ENCODE data around the gene MXD1.
"Not testable (repeated sequence)": the region's sequence is repeated elsewhere in the genome, so short reads cannot be mapped to it uniquely, and the experiment has no call there.

Gene MXD1

DNA sequence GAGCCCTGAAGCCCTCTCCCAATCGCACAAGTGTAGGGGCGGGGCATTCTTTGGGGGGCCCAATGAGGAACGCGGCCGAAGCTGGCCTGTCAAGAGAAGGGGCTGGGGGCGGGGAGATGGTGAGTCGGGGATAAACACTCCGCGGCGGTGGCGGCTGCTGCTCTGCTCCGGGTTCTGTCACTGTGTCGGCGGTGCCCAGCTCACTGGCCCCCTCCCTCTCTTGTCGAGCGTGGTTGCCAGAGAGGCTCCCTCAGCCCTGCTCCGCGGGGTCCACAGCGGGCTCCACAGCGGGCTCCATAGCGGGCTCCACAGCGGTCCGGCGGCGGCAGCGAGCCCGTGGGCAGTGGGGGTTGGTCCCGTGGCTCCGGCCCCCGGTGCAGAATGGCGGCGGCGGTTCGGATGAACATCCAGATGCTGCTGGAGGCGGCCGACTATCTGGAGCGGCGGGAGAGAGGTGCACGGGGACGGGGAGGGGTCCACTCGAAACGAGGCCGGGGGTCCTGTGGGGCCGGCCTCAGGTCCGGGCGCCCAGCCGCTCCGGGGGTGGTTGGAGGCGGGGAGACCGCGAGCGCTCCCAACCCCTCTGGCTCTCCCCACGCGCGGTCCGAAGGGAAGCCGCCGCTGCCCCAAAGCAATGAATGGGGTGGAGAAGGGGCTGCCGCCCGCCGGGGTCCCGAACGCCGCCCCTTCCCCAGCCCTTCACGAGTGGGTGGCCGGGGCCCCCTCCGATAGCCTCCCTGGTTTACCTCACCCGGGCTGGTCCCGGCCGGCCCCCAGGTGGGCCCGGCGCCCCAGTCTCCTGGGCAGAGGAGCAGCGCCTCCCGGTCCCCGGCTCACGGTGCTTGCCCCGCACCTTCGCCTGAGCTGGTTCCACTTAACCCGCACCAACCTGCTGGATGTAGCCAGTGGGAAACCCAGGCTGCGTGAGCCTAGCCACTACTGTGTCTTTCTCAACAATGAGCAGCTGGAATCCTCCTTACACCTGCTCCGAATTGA is at the start of gene MXD1:
MXD1 (plus strand) TSS at position 160 of the 996 bp plus-strand sequence; CDS start at position 382, 222 bp downstream.
- DNase-seq (ENCODE audit: low read depth), result no peak

GRCh38 chr2:69888451-69888850 is 26.5 kb upstream of the MXD1 start:
- DNase-seq (ENCODE audit: low read depth), result no peak

- no peak for DNase-seq (ENCODE audit: low read depth)
Observed at GRCh38 chr2:69889302-69889701, 25.6 kb upstream of the MXD1 start.

DNA sequence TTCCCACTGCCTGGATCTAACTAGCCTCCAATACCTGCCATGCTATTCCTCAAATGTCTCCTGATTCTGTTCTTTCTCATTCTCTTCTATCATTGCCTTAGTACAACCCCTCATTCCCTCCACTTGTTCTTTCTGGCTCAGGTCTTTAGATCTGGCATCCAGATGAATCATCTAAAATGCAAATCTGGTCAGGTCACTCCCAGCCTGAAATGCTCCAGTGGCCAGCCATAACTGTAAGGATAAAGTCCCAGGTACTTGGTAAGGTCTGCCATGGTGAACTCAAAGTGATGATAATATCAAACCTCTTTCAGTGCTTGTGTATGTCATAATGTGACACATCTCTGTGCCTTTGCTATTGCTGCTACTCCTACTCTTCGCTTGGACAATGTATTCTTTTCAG is 24.0 kb upstream of the MXD1 start:
- no peak for DNase-seq (ENCODE audit: low read depth)

- DNase-seq (ENCODE audit: low read depth), result not testable (repeated sequence)
Observed at GRCh38 chr2:69892838-69893424, 22.0 kb upstream of the MXD1 start.

GRCh38 chr2:69893684-69894551 is 21.0 kb upstream of the MXD1 start, which contains the start of gene SNRNP27:
Gene SNRNP27 (plus strand): TSS chr2:69893956. CDS start chr2:69893985, 29 bp downstream.
- DNase-seq (ENCODE audit: low read depth), result peak; percentile 71

- DNase-seq (ENCODE audit: low read depth), result not testable (repeated sequence)
Observed at GRCh38 chr2:69894737-69895136, 20.2 kb upstream of the MXD1 start.

DNA sequence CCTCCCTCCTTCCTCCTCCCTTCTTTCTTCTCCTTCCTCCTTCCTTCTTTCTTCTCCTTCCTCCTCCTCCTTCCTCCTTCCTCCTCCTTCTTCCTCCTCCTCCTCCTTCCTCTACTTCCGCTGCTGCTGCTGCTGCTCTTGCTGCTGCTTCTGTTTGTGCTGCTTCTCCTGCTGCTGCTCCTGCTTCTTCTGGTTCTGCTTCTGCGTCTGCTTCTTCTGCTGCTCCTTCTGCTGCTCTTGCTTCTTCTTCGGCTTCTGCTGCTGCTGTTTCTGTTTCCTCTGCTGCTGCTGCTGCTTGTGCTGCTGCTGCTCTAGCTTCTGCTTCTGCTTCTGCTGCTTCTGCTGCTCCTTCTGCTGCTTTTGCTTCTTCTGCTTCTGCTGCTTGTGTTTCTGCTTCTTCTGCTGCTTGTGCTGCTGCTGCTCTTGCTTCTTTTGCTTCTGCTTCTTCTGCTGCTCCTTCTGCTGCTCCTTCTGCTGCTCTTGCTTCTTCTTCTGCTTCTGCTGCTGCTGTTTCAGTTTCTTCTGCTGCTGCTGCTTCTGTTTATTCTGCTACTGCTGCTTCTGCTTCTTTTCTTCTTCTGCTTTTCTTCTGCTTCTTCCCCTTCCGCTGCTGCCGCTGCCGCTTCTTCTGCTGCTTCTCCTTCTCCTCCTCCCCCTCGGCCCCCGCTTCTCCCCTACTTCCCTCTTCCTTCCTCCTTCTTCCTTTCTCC is 12.5 kb upstream of the MXD1 start:
- DNase-seq (ENCODE audit: low read depth), result no peak

DNA sequence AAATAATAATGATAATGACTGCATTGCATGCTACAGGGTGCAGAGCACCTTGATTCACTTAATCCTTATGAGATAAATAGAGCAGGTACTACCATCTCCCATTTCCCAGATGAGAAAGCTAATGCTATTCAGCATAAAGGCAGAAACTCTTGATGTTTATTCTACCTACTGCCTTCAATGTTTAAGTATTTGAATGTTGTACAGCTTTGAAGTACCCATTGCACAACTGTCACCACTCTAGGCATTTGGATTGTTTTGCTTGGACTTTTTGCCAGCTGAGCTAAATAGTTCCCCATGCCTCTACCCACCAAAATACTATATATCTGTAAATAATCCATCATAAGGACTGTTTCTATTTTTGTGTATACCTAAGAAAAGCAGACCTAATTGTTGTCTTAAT is 7.7 kb upstream of the MXD1 start:
- no peak for DNase-seq (ENCODE audit: low read depth)

GRCh38 chr2:69911985-69912563 is 2.8 kb upstream of the MXD1 start:
- no peak for DNase-seq (ENCODE audit: low read depth)

DNA sequence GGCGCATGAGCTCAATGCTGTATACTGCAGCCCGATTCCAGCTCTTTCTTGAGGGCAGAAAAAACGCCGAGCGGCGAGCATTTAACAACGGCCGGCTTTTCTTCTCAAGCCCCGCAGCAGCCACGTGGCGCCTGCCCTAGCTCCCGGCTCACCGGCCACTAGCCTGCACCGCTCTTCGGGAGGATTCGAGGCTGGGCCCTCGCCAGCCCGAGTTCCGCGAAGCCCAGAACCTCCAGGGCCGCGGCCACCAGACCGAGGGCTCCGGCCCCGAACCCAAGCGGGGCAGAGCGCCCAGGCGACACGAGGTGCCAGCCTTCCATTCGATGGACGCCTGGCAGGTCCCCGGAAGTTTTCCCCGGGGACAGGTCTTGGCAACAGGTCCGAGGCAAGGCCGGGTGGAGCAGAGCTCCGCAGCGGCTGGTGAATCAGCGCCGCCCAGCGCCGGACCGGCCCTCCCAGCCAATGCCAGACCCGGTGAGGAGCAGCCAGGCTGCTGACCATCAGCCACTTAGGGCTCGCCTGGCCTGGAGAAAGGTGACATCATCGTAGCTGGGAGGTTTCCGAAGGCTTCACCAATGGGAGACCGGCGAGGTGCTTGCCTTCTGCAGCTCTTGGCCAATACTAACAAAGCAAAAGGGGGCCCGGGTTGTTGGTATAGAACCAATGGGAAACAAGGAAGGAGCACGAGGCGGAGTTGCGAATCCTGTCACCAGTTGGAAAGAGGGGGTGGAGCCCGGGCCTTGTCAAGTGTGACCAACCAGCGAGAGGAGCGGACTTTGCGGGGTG is 552 bp upstream of the MXD1 start:
- peak; percentile 99 for DNase-seq (ENCODE audit: low read depth)

GRCh38 chr2:69916106-69916505 is 1.2 kb downstream of the MXD1 start:
- DNase-seq (ENCODE audit: low read depth), result no peak

GRCh38 chr2:69917852-69918251 is 2.9 kb downstream of the MXD1 start:
- no peak for DNase-seq (ENCODE audit: low read depth)

GRCh38 chr2:69918401-69918800 is 3.5 kb downstream of the MXD1 start:
- no peak for DNase-seq (ENCODE audit: low read depth)

DNA sequence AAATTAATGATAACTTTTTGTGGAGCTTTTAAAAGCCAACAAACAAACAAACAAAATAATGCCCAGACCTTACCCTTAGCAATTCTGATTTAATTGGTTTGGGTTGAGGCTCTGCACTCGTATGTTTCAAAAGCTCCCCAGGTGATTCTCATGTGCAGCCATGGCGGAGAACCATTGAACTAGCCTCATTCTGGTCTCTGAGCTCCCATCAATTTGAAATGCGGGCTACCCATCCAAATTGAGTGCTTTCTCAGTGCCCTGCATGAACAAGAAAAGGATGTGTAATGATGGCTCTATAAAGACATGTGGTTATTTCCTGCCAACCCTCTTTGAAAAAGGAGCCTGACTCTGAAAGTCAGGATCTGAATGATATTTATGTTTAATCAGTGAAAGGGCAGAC is 8.2 kb downstream of the MXD1 start:
- no peak for DNase-seq (ENCODE audit: low read depth)

DNA sequence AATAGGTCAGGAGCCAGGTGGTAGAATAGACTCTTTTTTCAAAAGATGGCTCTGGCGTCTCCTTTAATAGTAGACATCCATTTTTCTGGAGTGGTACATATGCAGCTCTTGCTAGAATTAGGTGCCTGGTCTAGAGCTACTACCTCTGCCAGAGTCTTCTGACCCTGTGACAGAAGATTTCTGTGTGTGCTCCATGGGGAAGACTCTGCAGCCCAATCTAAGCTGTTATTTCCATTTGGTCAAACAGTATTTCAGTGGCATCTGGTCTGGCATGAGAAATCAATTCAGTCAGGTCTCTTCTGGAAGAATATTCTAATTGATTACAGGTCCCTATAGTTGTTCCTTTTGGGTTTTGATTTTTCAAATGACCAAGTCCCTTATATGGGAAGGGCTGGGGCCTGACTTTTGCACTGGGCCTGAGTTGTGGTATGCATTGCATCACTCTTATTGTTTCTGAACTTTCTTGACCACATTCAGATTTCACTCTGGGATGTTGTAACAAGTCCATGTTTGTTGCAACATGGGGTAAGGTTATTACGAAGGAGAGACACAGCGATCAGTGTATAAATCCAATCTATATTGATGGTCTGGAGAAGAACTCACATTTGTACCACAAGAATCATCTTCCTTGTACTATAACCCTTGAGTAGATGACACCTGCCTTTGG is 12.1 kb downstream of the MXD1 start:
- DNase-seq (ENCODE audit: low read depth), result no peak

GRCh38 chr2:69931832-69932595 is 17.1 kb downstream of the MXD1 start:
- DNase-seq (ENCODE audit: low read depth), result no peak

DNA sequence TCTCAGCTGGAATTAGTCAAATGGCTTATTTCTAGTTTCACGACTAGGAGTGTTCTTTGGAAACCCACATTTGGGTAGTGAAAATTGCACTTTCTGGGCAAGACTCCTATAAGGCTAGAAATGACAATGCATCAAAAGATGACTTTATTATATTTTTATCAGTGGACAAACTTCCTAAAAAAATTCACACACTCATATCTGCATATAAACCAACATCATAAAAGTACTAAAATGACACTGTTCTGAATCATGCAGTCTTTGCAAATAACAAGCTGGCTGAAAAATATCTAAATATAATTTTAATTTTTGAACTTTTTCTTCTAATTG is 17.6 kb downstream of the MXD1 start:
- no peak for DNase-seq (ENCODE audit: low read depth)

DNA sequence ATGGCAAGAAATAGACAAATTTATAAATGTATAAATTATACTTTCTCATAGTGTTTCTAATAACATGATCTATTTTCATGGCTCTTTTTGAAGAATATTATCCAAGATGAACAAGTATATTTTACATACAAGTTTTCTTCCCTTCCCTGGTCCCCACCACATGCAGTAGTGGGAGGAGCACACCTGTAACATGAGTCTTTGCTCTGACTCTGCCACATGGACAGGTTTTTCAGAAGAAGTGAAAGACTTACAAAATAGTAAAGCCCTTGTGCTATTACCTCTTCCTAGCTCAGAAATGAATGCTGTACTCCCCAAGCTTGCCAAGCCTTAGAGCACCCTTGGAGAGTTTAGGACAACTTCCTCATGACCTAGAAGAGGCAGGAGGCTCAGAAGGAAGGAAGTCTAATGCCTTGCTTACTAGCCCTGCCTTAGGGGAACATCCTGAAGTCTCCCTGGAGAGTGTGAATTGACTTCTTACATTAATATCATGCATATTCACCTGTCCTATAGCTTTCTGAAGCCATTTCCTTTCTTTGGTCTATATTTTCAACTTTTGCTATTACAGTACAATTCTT is 18.4 kb downstream of the MXD1 start:
- DNase-seq (ENCODE audit: low read depth), result no peak

All from stimulated activated CD8-positive, alpha-beta memory T cell treated with anti-CD3 and anti-CD28 coated beads, Interleukin-15, amount 100 ng/mL, for 1 hour (primary cell).